GM12865 (cell line): ENCODE results near the gene SCN5A.

ENCODE experiments used
- DNase-seq: peaks from one replicate; pipeline ENCODE4 v3.0.0; 2010; ENCODE audit warnings: low read depth
- H3K4me3 ChIP-seq: 2 replicates; pipeline ENCODE4 v1.5.1; 2011; ENCODE audit warnings: mild to moderate bottlenecking, low read depth, low read length, control low read depth
- TF ChIP-seq, protein P1 (sequence below): IDR thresholded peaks from 2 replicates; pipeline ENCODE4 v1.5.1; 2011; ENCODE audit warnings: low read length, control low read depth, low read depth, inconsistent platforms; ENCODE audit not compliant: insufficient read depth; ENCODE audit errors: missing control alignments

Gene SCN5A

DNA sequence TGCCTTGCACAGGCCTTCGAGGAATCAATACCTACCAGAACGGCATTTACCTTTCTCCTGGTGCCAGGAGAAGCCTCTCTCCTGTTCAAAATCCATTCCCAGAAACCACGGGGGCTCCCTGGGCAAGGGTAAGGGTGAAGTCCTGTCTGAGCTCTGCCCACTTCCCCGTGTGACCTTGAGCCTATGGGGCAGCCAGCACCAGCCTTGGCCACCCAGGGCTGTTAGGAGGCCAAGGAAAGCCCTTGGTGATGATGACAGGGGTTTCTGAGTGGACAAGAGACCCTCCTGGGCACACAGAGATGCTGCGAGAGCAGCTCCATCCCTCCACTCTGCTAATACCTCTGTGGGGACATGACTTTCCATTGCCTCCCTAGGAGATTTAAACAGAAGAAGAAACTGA lies 5.9 kb downstream of the SCN5A start:
- H3K4me3 ChIP-seq: no peak overlapping the region
- DNase-seq: no peak
- TF ChIP-seq, protein P1, sequence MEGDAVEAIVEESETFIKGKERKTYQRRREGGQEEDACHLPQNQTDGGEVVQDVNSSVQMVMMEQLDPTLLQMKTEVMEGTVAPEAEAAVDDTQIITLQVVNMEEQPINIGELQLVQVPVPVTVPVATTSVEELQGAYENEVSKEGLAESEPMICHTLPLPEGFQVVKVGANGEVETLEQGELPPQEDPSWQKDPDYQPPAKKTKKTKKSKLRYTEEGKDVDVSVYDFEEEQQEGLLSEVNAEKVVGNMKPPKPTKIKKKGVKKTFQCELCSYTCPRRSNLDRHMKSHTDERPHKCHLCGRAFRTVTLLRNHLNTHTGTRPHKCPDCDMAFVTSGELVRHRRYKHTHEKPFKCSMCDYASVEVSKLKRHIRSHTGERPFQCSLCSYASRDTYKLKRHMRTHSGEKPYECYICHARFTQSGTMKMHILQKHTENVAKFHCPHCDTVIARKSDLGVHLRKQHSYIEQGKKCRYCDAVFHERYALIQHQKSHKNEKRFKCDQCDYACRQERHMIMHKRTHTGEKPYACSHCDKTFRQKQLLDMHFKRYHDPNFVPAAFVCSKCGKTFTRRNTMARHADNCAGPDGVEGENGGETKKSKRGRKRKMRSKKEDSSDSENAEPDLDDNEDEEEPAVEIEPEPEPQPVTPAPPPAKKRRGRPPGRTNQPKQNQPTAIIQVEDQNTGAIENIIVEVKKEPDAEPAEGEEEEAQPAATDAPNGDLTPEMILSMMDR: no peak

DNA sequence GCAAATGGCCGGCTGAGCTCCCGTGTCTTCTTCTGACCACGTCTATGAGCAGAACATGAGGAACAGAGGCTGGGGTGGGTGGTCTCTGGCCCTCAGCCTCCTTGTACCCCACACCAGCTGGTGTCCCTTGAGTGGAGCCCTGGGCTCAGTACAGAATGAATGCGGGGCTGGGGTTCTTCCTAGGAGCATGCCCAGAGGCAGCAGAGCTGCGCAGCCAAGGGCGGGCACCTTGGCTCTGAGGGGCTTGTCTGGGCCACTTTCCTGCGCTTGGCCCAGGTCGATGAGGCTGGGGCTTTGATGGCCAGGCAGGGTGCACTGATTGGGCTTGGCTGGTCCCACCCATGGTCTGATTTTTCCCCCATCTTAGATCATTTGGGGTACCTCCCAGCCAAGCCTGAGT lies 6.4 kb downstream of the SCN5A start:
- TF ChIP-seq, protein P1: no peak
- H3K4me3 ChIP-seq: no peak overlapping the region
- DNase-seq: no peak

DNA sequence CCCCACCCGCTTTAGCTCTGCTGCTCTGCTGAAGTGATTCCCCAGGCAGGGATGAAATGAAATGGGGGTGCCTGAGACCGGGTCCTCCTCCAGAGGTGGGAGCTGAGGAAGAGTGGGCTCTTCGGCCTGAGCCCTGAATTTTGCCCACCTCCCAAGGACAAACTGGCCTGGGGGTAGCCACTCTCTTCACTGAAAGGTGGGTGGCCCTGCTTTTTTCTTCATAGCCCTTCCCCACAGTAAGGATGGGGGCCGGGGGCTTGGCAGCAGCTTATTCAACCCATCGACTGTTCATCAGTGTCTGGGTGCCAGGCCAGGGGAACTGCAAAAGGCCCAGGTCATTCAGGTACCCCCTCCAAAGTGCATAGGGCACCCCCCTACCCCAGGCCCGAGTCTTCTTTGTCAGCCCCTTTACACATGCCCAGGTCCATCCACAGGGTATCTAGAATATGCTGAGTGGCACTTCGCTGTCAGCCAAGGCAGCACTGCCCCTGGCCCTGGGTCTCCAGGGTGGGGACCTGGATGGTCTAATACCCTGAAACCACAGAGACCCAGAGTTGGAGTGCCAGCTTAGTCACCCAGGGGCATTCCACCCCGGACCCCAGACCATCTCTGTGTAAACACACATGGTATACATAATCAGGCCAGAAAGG lies 7.9 kb downstream of the SCN5A start:
- TF ChIP-seq, protein P1: no peak
- H3K4me3 ChIP-seq: no peak overlapping the region
- DNase-seq: no peak

DNA sequence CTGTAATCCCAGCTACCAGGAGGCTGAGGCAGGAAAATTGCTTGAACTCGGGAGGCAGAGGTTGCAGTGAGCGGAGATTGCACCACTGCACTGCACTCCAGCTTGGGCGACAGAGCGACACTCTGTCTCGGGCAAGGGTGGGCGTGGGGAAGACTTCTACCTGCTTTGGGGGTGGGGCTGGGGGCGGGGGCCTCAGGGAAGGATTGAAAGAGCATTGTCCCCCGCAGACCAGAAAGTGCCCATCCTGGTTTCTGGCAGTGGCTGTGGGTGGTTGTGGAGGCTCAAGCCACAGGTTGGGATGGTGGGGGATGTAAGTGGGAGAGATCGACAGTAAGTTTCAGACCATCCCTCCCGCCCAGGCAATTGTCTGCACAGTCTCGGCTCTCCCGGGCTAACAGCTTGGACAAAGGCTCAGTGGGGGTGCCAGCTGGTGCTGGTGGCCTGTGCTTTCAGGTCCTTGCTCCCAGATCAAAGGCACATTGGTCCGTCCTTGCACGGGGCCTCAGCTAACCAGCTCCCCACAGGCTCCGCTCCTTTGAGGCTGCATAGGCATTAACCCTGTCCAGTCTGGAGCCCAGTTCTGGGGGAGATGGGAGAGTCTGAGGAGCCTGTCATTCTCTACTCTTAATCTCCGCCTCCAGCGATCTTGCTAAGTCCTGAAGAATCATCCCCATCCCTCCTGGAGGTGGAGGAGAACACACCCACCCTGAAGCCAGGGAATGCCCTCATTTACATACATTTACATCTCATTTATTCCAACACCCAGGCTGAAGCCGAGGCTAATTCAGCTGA lies 8.6 kb downstream of the SCN5A start:
- no peak overlapping the region for H3K4me3 ChIP-seq
- TF ChIP-seq, protein P1: no peak
- no peak for DNase-seq

DNA sequence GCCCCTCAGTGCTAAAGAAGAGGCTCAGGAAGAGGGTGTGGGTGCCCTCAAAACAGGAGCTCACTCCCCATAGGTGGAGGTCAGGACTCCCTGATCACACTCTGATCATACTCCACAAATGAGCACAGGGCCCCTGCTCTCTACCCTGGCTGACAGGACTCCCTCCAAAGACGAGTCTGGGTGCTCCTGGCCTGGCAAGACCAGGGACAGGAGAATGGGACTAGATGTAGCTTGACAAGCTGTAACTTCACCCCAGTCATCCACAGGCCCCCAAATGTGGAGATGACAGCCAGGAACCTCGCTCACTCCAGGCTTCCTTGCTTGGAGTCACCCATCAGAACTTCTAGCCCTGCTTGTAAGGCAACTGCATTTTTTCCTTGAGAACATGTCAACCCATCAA lies 11.1 kb downstream of the SCN5A start:
- no peak overlapping the region for H3K4me3 ChIP-seq
- DNase-seq: no peak
- TF ChIP-seq, protein P1: no peak

DNA sequence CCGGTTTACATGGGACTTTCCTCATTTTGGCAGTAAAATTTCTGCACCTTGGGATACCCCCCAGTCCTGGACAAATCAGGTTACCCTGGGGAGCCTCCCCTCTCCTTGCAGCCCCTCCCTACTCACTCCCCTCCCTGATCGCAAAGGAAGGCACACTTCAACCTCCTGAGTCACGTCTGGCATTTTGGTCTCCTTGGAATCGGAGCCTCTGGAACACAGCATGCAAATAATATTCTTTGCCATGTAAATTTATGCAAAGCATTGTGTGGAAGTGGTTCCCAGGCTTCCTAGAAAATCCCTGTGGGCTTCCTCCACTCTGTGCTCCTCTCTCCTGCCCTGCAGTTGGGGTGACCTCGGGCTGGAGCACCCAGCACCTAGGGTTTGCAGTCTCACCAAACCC lies 11.6 kb downstream of the SCN5A start:
- H3K4me3 ChIP-seq: no peak overlapping the region
- TF ChIP-seq, protein P1: no peak
- DNase-seq: no peak
